B cell (primary cell): Measurements from ENCODE around the gene IL1F10. TPM values are rescaled to one million over a fixed set of nuclear protein-coding genes. Genes with fewer than 3 reads are reported as not detected.

Experiments
- ATAC-seq: fragments of 200-7000 bp; cut with Tn5 transposase; one replicate; pipeline ENCODE4 v1.10.0; 2021; ENCODE audit warnings: low read depth, mild to moderate bottlenecking, moderate number of reproducible peaks, moderate library complexity
- CTCF ChIA-PET: fragments of 350-600 bp; sonication (Branson Sonifier 250); formaldehyde crosslinking; loops from one replicate; lab custom pipeline; 2021; ENCODE audit warnings: antibody characterized with exemption, inconsistent platforms; lab: Charles Lee
- POLR2A ChIA-PET: fragments of 350-600 bp; sonication (Branson Sonifier 250); formaldehyde crosslinking; loops from one replicate; lab custom pipeline; 2021; ENCODE audit warnings: antibody characterized with exemption; lab: Charles Lee
- DNase-seq: peaks from one replicate; pipeline ENCODE4 v3.0.0; 2013
- H2AFZ ChIP-seq: 2 replicates; pipeline ENCODE4 v1.6.1; 2012; ENCODE audit warnings: mild to moderate bottlenecking, low read depth, low read length; ENCODE audit not compliant: insufficient read depth, poor library complexity, severe bottlenecking
- H3K27ac ChIP-seq, 2 donors: 1 replicate in 1 of 2; 2 replicates in 1 of 2; pipeline ENCODE4 v1.5.1; 2012 to 2013; ENCODE audit warnings: low read length in 2 of 2, mild to moderate bottlenecking in 2 of 2, moderate library complexity in 1 of 2
- H3K27me3 ChIP-seq, 4 experiments: fragments of 200-600 bp in 1 of 4; sonication (generic) in 1 of 4; replicated peaks in 1 of 4; 1 replicate in 2 of 4; 2 replicates in 2 of 4; pipeline versions ENCODE4 v1.6.1 to v1.7.0; 2013 to 2016; ENCODE audit warnings: low read length in 3 of 4, mild to moderate bottlenecking in 2 of 4, mixed read lengths in 1 of 4, moderate library complexity in 1 of 4; ENCODE audit not compliant: insufficient read depth in 4 of 4, control insufficient read depth in 3 of 4; ENCODE audit errors: control extremely low read depth in 1 of 4
- H3K36me3 ChIP-seq, 2 experiments: replicated peaks in 1 of 2; 1 replicate in 1 of 2; 2 replicates in 1 of 2; pipeline versions ENCODE4 v1.6.1 to v1.7.1; 2013; ENCODE audit warnings: low read length in 1 of 2; ENCODE audit not compliant: insufficient read depth in 2 of 2, control insufficient read depth in 1 of 2; ENCODE audit errors: control extremely low read depth in 1 of 2, extremely low read depth in 1 of 2
- H3K4me1 ChIP-seq, 2 donors: fragments of 200-600 bp in 1 of 2; sonication (generic) in 1 of 2; 1 replicate in 1 of 2; 2 replicates in 1 of 2; pipeline versions ENCODE4 v1.5.1 to v1.6.1; 2013 to 2017; ENCODE audit warnings: low read length in 2 of 2; ENCODE audit not compliant: control insufficient read depth in 2 of 2, insufficient read depth in 2 of 2
- H3K4me2 ChIP-seq: replicated peaks from 2 replicates; pipeline ENCODE3; 2012; ENCODE audit warnings: mild to moderate bottlenecking, low read depth, low read length; ENCODE audit not compliant: poor library complexity, severe bottlenecking
- H3K4me3 ChIP-seq, 5 experiments: fragments of 200-600 bp in 1 of 5; sonication (generic) in 1 of 5; 1 replicate in 3 of 5; 2 replicates in 2 of 5; pipeline versions ENCODE4 v1.5.1 to v1.7.0; 2011 to 2016; ENCODE audit warnings: low read length in 4 of 5, mild to moderate bottlenecking in 4 of 5, low read depth in 2 of 5, control low read depth in 1 of 5, moderate library complexity in 1 of 5; ENCODE audit not compliant: insufficient read depth in 1 of 5; ENCODE audit errors: control extremely low read depth in 1 of 5, extremely low read depth in 1 of 5
- H3K79me2 ChIP-seq: fragments of 200-600 bp; sonication (generic); one replicate; pipeline ENCODE4 v1.6.0; 2016; ENCODE audit warnings: low read length; ENCODE audit not compliant: control insufficient read depth, insufficient read depth
- H3K9ac ChIP-seq: fragments of 200-600 bp; sonication (generic); 2 replicates; pipeline ENCODE4 v1.6.1; 2017; ENCODE audit warnings: mild to moderate bottlenecking, low read length, moderate library complexity
- H3K9me3 ChIP-seq, 3 donors: one replicate each; pipeline versions ENCODE4 v1.6.1 to v1.7.1; 2013; ENCODE audit warnings: low read length in 2 of 3; ENCODE audit not compliant: control insufficient read depth in 2 of 3, insufficient read depth in 1 of 3; ENCODE audit errors: control extremely low read depth in 1 of 3
- H4K20me1 ChIP-seq: 2 replicates; pipeline ENCODE4 v1.6.0; 2012; ENCODE audit warnings: mild to moderate bottlenecking, low read length; ENCODE audit not compliant: insufficient read depth, control insufficient read depth, poor library complexity, severe bottlenecking
- H3K27ac Mint-ChIP-seq: one replicate; pipeline ENCODE4 v1.8.0; 2021; ENCODE audit warnings: mixed read lengths
- H3K27me3 Mint-ChIP-seq: one replicate; pipeline ENCODE4 v1.8.0; 2021; ENCODE audit warnings: mixed read lengths
- H3K4me1 Mint-ChIP-seq: one replicate; pipeline ENCODE4 v1.8.0; 2021; ENCODE audit warnings: mixed read lengths
- H3K4me3 Mint-ChIP-seq: one replicate; pipeline ENCODE4 v1.8.0; 2021; ENCODE audit warnings: mixed read lengths
- H3K9me3 Mint-ChIP-seq: one replicate; pipeline ENCODE4 v1.8.0; 2022; ENCODE audit warnings: mixed read lengths; ENCODE audit not compliant: insufficient read depth
- CTCF ChIP-seq: fragments of 200-600 bp; IDR thresholded peaks from one replicate; pipeline ENCODE4 v1.8.0; 2022; ENCODE audit warnings: antibody characterized with exemption, mild to moderate bottlenecking
- EZH2 ChIP-seq: IDR thresholded peaks from 2 replicates; pipeline ENCODE4 v1.6.1; 2012; ENCODE audit warnings: borderline replicate concordance, low read depth, mild to moderate bottlenecking, moderate library complexity, low read length; ENCODE audit not compliant: insufficient read depth, poor library complexity, severe bottlenecking
- WGBS: methylation state at CpG from one replicate; pipeline ENCODE4 v1.1.5; 2013; ENCODE audit warnings: missing lambda C conversion rate; ENCODE audit not compliant: insufficient coverage; 5-methylcytosine and 5-hydroxymethylcytosine counted together
- intact Hi-C: fragments of 100-400 bp; cut with micrococcal nuclease; formaldehyde crosslinking; loops from one replicate; pipeline ENCODE4 v1.10.0; 2022
- polyA plus RNA-seq: library from polyadenylated mRNA; depleted of rRNA; stranded (reverse); fragments of >200 nt; gene quantifications from 2 replicates; pipeline ENCODE4 v1.2.3, GENCODE V29; 2012
- total RNA-seq, 2 donors: library from RNA; stranded (reverse); fragments of 120-200 nt in 1 of 2; gene quantifications; 1 replicate in 1 of 2; 2 replicates in 1 of 2; pipeline versions ENCODE4 v1.2.3 to v1.2.4, GENCODE V29; 2013 to 2022

IL1F10 gene
- total and polyA plus RNA-seq, 2 donors (not counting 1 experiment from before 2014, with no cell fraction given), result not detected

- Mint-ChIP-seq H3K27me3 (peaks cover 10% of the 10 kb centered on the region), H3K27ac (no peak overlapping the region)
- intact Hi-C loops, result no loop called here
These were observed 25.3 kb downstream of the IL1F10 start for GRCh38 chr2:113092864-113093612.

More at GRCh38 chr2:113092864-113093612, 25.3 kb downstream of the IL1F10 start:
- H3K9me3 ChIP-seq, result no peaks in the 10 kb centered on the region
- no peaks in the 10 kb centered on the region for H3K36me3 ChIP-seq
- no peaks in the 10 kb centered on the region for H4K20me1 ChIP-seq
- 90% methylated on average over 2 of the region's 5 CpGs for WGBS
- POLR2A ChIA-PET, result no interaction called here
- TF ChIP-seq CTCF, result no peak
- no peak for TF ChIP-seq EZH2
- DNase-seq, result no peak
- Mint-ChIP-seq H3K9me3 (peaks cover 5% of the 10 kb centered on the region), H3K4me1 (peaks cover 8% of the 10 kb centered on the region), H3K4me3 (no peak overlapping the region)
- no peak for ATAC-seq
- no peak overlapping the region for H2AFZ ChIP-seq
- no peak overlapping the region for H3K4me2 ChIP-seq
- H3K27me3 ChIP-seq, result no peaks in the 10 kb centered on the region
- H3K79me2 ChIP-seq, result no peaks in the 10 kb centered on the region
- CTCF ChIA-PET, result interaction anchor here (1.2 kb wide), 1 partner anchor 13 kb away, joined by 3 read pairs; no protein-coding TSS in a partner anchor
- peaks cover 12 to 23% of the 10 kb centered on the region in 2 donors for H3K4me1 ChIP-seq
- H3K27ac ChIP-seq, result no peak overlapping the region
- H3K9ac ChIP-seq, result no peak overlapping the region
- H3K4me3 ChIP-seq, result no peak overlapping the region
